Activated T-helper 17 cell treated with anti-CD3 and anti-CD28 coated beads, Interleukin-2, amount 50 U/mL, for 72 hours (primary cell): ENCODE data around the gene SESN3. TPM values are rescaled to one million over a fixed set of nuclear protein-coding genes. Genes with fewer than 3 reads are reported as not detected.
"Not testable (repeated sequence)": the region's sequence is repeated elsewhere in the genome, so short reads cannot be mapped to it uniquely, and the experiment has no call there.

Experiments
- ATAC-seq: fragments of 150-1000 bp; cut with Tn5 transposase; replicated peaks from 2 replicates; pipeline ENCODE4 v1.10.0; 2021; ENCODE audit warnings: mild to moderate bottlenecking, moderate library complexity
- H3K27ac Mint-ChIP-seq: one replicate; pipeline ENCODE4 v1.8.0; 2022; ENCODE audit warnings: mixed read lengths
- H3K27me3 Mint-ChIP-seq: one replicate; pipeline ENCODE4 v1.8.0; 2022; ENCODE audit warnings: mixed read lengths
- H3K36me3 Mint-ChIP-seq: one replicate; pipeline ENCODE4 v1.8.0; 2022; ENCODE audit warnings: low read depth, mild to moderate bottlenecking, mixed read lengths
- H3K4me1 Mint-ChIP-seq: one replicate; pipeline ENCODE4 v1.8.0; 2022; ENCODE audit warnings: mixed read lengths
- H3K4me3 Mint-ChIP-seq: one replicate; pipeline ENCODE4 v1.8.0; 2022; ENCODE audit warnings: mild to moderate bottlenecking, mixed read lengths
- H3K9me3 Mint-ChIP-seq: one replicate; pipeline ENCODE4 v1.8.0; 2022; ENCODE audit warnings: mixed read lengths
- total RNA-seq, 2 donors: library from RNA; stranded (reverse); gene quantifications; one replicate each; pipeline ENCODE4 v1.2.3, GENCODE V29; 2022

Gene SESN3
- total RNA-seq, 2 donors from 2014 or later = 4.6 to 9.7 TPM

GRCh38 chr11:95242091-95242844 lies 11.3 kb upstream of the SESN3 start:
- no peak overlapping the region for H3K4me3 Mint-ChIP-seq
- no peaks in the 10 kb centered on the region for H3K9me3 Mint-ChIP-seq
- no peaks in the 10 kb centered on the region for H3K27me3 Mint-ChIP-seq
- H3K4me1 Mint-ChIP-seq = peaks cover 4% of the 10 kb centered on the region
- H3K27ac Mint-ChIP-seq = no peak overlapping the region
- ATAC-seq = no peak
- H3K36me3 Mint-ChIP-seq = no peaks in the 10 kb centered on the region

- peak; percentile 67 for ATAC-seq
- Mint-ChIP-seq H3K4me3 (peak overlapping the region; percentile 35), H3K36me3 (no peaks in the 10 kb centered on the region), H3K4me1 (peaks cover 4% of the 10 kb centered on the region), H3K27ac (no peak overlapping the region), H3K9me3 (no peaks in the 10 kb centered on the region), H3K27me3 (no peaks in the 10 kb centered on the region)
Measured at GRCh38 chr11:95241681-95242081, 10.7 kb upstream of the SESN3 start.

DNA sequence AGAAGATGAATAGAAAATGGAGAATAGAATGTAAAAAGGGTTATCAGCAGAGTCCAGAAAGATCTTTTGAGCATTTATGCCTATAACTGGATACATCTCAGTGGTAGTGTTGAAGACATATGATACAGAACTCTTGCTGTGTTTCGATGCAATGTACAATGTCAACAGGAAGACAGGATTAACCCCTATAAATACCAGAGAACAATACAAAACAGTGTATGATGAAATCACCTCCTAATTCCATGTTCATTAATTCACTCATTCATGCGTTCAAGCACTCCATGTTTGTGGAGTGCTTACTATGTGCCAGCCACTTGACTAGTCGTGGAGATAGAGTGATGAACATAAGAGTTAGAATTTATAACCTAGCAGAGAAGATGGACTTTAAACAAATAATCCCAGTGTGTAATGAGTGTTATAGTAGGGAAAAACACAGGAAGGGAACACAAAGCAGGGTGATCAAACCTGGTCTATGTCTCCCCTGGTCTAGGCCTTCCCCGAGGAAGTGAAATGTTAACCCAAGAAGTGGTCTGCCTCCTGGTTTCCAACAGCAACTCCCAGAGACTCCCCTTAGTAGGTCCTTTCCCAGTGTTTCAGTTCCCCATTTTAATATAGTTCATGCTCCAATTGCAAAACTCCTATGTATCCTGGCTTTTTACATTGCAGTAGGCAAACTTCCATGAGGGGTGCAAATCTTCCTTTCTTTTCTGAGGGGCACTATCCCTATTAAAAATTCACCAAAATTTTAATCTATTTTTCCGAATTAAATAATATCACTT lies 9.1 kb upstream of the SESN3 start:
- peaks cover 4% of the 10 kb centered on the region for H3K4me1 Mint-ChIP-seq
- no peaks in the 10 kb centered on the region for H3K27me3 Mint-ChIP-seq
- no peaks in the 10 kb centered on the region for H3K36me3 Mint-ChIP-seq
- no peak overlapping the region for H3K4me3 Mint-ChIP-seq
- H3K27ac Mint-ChIP-seq = no peak overlapping the region
- ATAC-seq = no peak
- H3K9me3 Mint-ChIP-seq = no peaks in the 10 kb centered on the region

- H3K4me3 Mint-ChIP-seq = no peak overlapping the region
- peaks cover 18% of the 10 kb centered on the region for H3K4me1 Mint-ChIP-seq
- ATAC-seq = no peak
- H3K36me3 Mint-ChIP-seq = no peaks in the 10 kb centered on the region
- H3K27ac Mint-ChIP-seq = no peak overlapping the region
- H3K9me3 Mint-ChIP-seq = no peaks in the 10 kb centered on the region
- no peaks in the 10 kb centered on the region for H3K27me3 Mint-ChIP-seq
Measured at GRCh38 chr11:95232666-95233065, 1.7 kb upstream of the SESN3 start.

- Mint-ChIP-seq H3K36me3 (no peaks in the 10 kb centered on the region), H3K9me3 (no peaks in the 10 kb centered on the region), H3K27me3 (no peaks in the 10 kb centered on the region), H3K27ac (no peak overlapping the region), H3K4me3 (no peak overlapping the region), H3K4me1 (peaks cover 18% of the 10 kb centered on the region)
- peak; percentile 42 for ATAC-seq
Measured at GRCh38 chr11:95231881-95232605, 1.0 kb upstream of the SESN3 start.

DNA sequence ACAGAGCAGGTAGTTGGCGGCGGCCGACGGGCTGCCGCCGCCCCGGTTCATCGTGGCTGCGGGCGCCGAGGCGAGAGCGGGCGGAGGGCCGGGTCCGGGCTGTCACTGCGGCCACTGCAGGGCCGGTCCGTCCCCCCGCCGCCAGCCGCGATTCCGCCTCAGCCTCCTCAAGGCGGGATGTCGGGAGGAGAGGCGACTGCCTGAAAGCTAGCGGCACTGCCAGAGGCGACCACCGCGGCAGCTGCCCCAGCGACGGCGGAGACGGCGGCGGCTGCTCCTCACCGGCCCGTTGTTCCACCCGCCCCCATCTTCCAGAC lies 234 bp downstream of the SESN3 start:
- Mint-ChIP-seq H3K9me3 (no peaks in the 10 kb centered on the region), H3K4me1 (peaks cover 23% of the 10 kb centered on the region), H3K27ac (no peak overlapping the region), H3K27me3 (no peaks in the 10 kb centered on the region), H3K36me3 (no peaks in the 10 kb centered on the region), H3K4me3 (no peak overlapping the region)
- ATAC-seq = peak; percentile 1

DNA sequence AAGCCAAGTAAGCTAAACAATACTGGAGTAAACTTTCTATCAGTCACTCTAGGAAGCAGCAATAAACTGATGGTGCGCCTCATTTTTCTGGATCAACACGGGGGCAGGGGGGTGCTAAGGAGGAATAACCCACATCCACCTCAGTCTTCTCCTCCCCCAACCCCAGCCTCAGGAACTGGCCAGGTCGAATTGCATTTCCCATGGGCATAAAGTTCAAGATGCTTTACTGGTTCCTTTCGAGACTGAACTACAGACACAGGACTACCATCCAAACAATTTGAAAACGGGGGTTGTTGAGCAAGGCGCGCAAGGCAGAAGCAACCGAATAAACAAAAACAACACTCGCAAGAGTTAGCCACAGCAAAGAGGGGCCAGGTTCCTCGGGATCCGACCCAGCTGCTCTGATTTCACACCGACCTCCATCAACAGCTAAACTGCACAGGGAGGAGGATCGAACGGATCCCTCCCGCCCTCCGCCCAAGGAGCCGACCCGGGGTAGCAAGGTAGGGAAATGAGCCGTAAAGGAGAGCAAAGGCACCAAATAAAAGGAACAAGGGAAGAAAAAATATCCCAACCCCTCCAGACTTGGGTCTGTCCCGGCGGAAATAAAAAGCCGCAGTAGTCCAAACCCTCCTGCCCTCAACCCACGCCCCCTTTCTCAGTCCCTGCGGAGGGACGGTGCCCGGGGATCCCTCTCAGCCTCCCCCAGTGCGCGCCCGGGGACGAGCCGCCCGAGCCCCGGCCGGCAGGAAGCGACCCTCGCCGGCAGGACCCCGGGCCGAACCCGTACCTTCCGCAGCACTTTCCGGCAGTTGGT lies 801 bp downstream of the SESN3 start:
- H3K36me3 Mint-ChIP-seq = no peaks in the 10 kb centered on the region
- no peaks in the 10 kb centered on the region for H3K9me3 Mint-ChIP-seq
- no peak for ATAC-seq
- H3K27ac Mint-ChIP-seq = peak overlapping the region; percentile 71
- H3K4me1 Mint-ChIP-seq = peaks cover 23% of the 10 kb centered on the region
- H3K27me3 Mint-ChIP-seq = no peaks in the 10 kb centered on the region
- H3K4me3 Mint-ChIP-seq = no peak overlapping the region

DNA sequence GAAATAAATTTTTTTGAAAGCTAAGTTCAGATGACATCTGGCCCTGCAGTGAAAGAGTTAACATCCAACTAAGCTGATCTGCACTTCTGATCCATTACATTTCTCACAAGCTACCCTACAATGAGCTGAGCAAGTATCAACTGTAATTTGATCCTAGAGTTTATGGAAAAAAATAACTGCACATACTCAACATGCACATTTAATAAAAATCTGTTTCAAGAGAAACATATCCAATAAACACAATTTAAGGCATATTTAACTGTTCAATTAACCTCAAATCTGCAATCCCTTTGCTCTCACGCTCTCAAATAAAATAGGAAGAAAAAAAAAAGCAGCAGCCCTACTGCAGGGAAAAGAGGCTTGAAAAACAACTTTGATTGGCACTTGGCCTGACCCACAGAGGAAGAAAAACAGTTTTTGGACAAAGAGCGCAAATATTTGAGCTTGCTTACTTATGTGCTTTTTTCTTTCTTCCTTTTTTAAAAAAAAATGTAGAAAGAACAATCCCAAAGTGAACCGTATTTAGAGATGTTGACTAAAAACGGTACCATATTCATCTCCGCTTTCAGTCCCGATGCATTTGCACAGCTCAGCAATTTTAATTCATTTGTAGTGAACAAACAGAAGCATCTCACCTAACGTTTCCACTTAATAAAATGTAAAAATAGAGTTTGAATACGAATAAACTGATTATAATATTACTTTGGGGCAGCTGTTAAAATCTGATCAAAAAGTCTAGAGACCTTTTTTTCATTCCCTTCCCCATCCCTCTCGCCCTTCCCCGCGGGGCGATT lies 1.6 kb downstream of the SESN3 start:
- H3K4me3 Mint-ChIP-seq = no peak overlapping the region
- no peaks in the 10 kb centered on the region for H3K36me3 Mint-ChIP-seq
- peaks cover 23% of the 10 kb centered on the region for H3K4me1 Mint-ChIP-seq
- H3K9me3 Mint-ChIP-seq = no peaks in the 10 kb centered on the region
- no peak for ATAC-seq
- peak overlapping the region; percentile 71 for H3K27ac Mint-ChIP-seq
- H3K27me3 Mint-ChIP-seq = no peaks in the 10 kb centered on the region

DNA sequence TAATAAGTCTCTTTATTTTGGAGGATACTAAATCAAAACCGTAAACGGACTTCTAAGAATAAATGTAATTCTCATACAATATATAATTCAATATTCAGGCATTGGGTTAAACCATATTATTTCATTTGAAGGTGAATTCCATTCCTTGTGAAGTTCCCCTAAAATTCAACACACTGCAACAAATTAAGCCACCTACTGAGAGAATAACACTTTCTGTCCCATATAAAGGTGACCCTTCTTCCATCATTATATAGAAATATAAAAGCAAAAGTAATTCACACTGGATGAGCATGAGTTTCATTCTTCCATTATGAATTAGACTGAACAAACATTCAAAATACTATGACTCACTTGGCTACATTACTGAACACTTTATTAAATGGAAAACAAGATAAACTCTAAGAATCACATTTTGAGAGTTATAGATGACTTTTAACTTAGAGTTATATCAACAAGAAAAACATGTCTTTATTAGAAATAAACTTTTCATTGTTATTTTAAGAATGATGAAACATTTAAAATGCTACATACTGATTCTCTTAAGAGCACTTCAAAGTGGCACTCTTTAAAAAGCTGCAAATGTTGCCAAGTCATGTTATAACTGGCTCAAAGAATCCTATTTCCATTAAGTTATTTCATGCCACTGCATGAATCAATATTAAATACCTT lies 2.8 kb downstream of the SESN3 start:
- Mint-ChIP-seq H3K27me3 (no peaks in the 10 kb centered on the region), H3K27ac (no peak overlapping the region), H3K9me3 (no peaks in the 10 kb centered on the region), H3K36me3 (no peaks in the 10 kb centered on the region), H3K4me3 (no peak overlapping the region), H3K4me1 (peaks cover 20% of the 10 kb centered on the region)
- no peak for ATAC-seq

GRCh38 chr11:95227060-95227459 lies 3.9 kb downstream of the SESN3 start:
- peak overlapping the region; percentile 20 for H3K4me3 Mint-ChIP-seq
- not testable (repeated sequence) for H3K27me3 Mint-ChIP-seq, H3K27ac Mint-ChIP-seq, H3K36me3 Mint-ChIP-seq, H3K9me3 Mint-ChIP-seq, ATAC-seq
- H3K4me1 Mint-ChIP-seq = peaks cover 15% of the 10 kb centered on the region

DNA sequence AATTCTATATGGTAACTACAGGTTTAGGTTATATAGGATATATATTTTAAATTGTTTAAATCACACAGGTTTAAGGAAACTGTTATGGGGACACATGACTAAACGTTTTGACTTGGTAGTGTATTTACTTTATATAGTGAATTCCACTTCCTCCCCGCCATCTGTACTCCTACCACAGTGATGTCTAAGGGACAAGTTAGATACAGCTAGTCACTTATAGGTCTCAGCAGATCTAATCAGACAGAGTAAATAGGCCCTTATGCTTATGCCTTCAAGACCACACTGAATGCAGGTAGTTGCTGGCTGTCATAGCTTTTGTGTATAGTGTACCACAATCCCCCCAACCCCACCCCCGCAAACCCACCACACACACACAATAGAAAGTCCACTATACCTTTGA lies 8.2 kb downstream of the SESN3 start:
- H3K4me1 Mint-ChIP-seq = peaks cover 13% of the 10 kb centered on the region
- no peaks in the 10 kb centered on the region for H3K27me3 Mint-ChIP-seq
- ATAC-seq = no peak
- no peaks in the 10 kb centered on the region for H3K9me3 Mint-ChIP-seq
- no peaks in the 10 kb centered on the region for H3K36me3 Mint-ChIP-seq
- H3K4me3 Mint-ChIP-seq = no peak overlapping the region
- H3K27ac Mint-ChIP-seq = no peak overlapping the region

DNA sequence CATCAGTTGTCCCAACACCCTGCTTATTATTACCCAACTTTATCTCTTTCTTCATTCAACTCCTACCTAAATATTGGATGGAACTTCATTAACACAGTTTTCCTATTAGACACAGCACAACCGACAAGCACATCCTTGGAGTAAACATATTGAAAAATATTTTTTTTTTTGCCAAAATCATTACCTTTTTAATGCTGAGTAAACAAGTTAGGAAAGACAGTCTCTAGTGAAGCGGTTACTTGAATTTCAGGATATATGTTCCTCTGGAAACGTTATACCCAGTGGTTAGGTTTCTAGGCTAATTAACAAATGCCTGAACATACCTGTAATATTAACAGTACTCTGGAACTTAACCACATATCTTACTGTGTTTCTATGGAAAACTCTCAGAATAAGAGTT lies 11.4 kb downstream of the SESN3 start:
- Mint-ChIP-seq H3K9me3 (no peaks in the 10 kb centered on the region), H3K27ac (no peak overlapping the region), H3K36me3 (no peaks in the 10 kb centered on the region), H3K4me3 (no peak overlapping the region), H3K27me3 (no peaks in the 10 kb centered on the region), H3K4me1 (peaks cover 8% of the 10 kb centered on the region)
- no peak for ATAC-seq

DNA sequence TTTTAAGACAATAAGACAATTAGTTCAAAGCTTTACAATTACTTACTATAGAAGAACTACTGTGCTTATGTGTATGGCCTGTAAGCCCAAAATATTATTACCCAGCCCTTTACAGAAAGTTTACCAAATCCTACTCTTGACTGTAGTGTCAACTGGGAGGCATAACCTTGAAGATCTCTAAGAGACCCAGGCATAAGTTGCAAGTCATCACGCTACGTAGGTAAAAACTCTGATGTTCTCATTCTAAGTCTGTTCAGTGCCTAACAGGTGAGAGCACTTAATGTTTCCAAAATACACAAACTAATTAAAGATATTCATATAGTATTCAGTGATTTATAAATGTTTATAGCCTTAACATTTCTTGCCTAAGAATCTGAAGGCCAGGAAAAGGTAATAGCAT lies 12.9 kb downstream of the SESN3 start:
- Mint-ChIP-seq H3K4me3 (no peak overlapping the region), H3K4me1 (peaks cover 9% of the 10 kb centered on the region), H3K27ac (no peak overlapping the region), H3K27me3 (no peaks in the 10 kb centered on the region), H3K36me3 (no peaks in the 10 kb centered on the region), H3K9me3 (no peaks in the 10 kb centered on the region)
- no peak for ATAC-seq
